Cortex of kidney (tissue), 1 donor: Measurements from ENCODE around the gene ANP32E.
"Not testable (repeated sequence)": the region's sequence is repeated elsewhere in the genome, so short reads cannot be mapped to it uniquely, and the experiment has no call there.

Experiments
- DNase-seq: peaks from one replicate; lab custom pipeline; 2025; lab: John Stamatoyannopoulos, UW

ANP32E gene

GRCh38 chr1:150213170-150214098 lies 22.5 kb downstream of the ANP32E start:
- DNase-seq = no peak

GRCh38 chr1:150212070-150212469 lies 23.8 kb downstream of the ANP32E start:
- no peak for DNase-seq

GRCh38 chr1:150210706-150211105 lies 25.2 kb downstream of the ANP32E start:
- DNase-seq = no peak

GRCh38 chr1:150210091-150210490 lies 25.8 kb downstream of the ANP32E start:
- DNase-seq = no peak

- not testable (repeated sequence) for DNase-seq
These were observed 27.5 kb downstream of the ANP32E start for GRCh38 chr1:150208460-150208859.

- no peak for DNase-seq
These were observed 28.5 kb downstream of the ANP32E start for GRCh38 chr1:150207281-150207971.

- DNase-seq = no peak
These were observed 39.5 kb downstream of the ANP32E start for GRCh38 chr1:150196417-150196816.

- DNase-seq = no peak
These were observed 41.4 kb downstream of the ANP32E start for GRCh38 chr1:150194381-150195031.

- DNase-seq = no peak
These were observed 43.9 kb downstream of the ANP32E start for GRCh38 chr1:150192012-150192411.

- DNase-seq = no peak
These were observed 48.4 kb downstream of the ANP32E start for GRCh38 chr1:150187560-150187931.

GRCh38 chr1:150186789-150187559 lies 48.9 kb downstream of the ANP32E start:
- DNase-seq = no peak

GRCh38 chr1:150186438-150186788 lies 49.5 kb downstream of the ANP32E start:
- DNase-seq = not testable (repeated sequence)

GRCh38 chr1:150185481-150185880 lies 50.4 kb downstream of the ANP32E start:
- no peak for DNase-seq

GRCh38 chr1:150183061-150183460 lies 52.9 kb downstream of the ANP32E start:
- no peak for DNase-seq

- no peak for DNase-seq
These were observed 53.7 kb downstream of the ANP32E start for GRCh38 chr1:150182247-150182646.

GRCh38 chr1:150180474-150180873 lies 55.4 kb downstream of the ANP32E start:
- DNase-seq = no peak

GRCh38 chr1:150179867-150180266 lies 56.0 kb downstream of the ANP32E start:
- DNase-seq = no peak

GRCh38 chr1:150178548-150178947 lies 57.4 kb downstream of the ANP32E start:
- DNase-seq = no peak

- DNase-seq = no peak
These were observed 59.3 kb downstream of the ANP32E start for GRCh38 chr1:150176593-150176992.

- DNase-seq = no peak
These were observed 62.7 kb downstream of the ANP32E start for GRCh38 chr1:150173141-150173585.

- no peak for DNase-seq
These were observed 64.1 kb downstream of the ANP32E start for GRCh38 chr1:150171801-150172200.
